Chondrocyte (in vitro differentiated cells): ENCODE results near the gene SLC1A3. TPM values are rescaled to one million over a fixed set of nuclear protein-coding genes. Genes with fewer than 3 reads are reported as not detected.

ENCODE experiments used
- DNase-seq: peaks from one replicate; pipeline ENCODE4 v3.0.0; 2021; ENCODE audit warnings: mixed read lengths, low spot score
- H3K27ac Mint-ChIP-seq: one replicate; pipeline ENCODE4 v1.8.0; 2021; ENCODE audit warnings: mild to moderate bottlenecking, moderate library complexity, mixed read lengths; ENCODE audit not compliant: unreplicated experiment
- H3K27me3 Mint-ChIP-seq: 2 replicates; pipeline ENCODE4 v1.8.0; 2021; ENCODE audit warnings: low read depth, mixed read lengths
- H3K36me3 Mint-ChIP-seq: 2 replicates; pipeline ENCODE4 v1.8.0; 2021; ENCODE audit warnings: low read depth, mixed read lengths
- H3K4me1 Mint-ChIP-seq: 2 replicates; pipeline ENCODE4 v1.8.0; 2021; ENCODE audit warnings: low read depth, mild to moderate bottlenecking, mixed read lengths
- H3K4me3 Mint-ChIP-seq: one replicate; pipeline ENCODE4 v1.8.0; 2021; ENCODE audit warnings: mild to moderate bottlenecking, moderate library complexity, mixed read lengths; ENCODE audit not compliant: unreplicated experiment
- H3K9me3 Mint-ChIP-seq: 2 replicates; pipeline ENCODE4 v1.8.0; 2021; ENCODE audit warnings: low read depth, mixed read lengths
- total RNA-seq: library from RNA; stranded (reverse); gene quantifications from 3 replicates; pipeline ENCODE4 v1.2.1, GENCODE V29; 2021
- TF ChIP-seq, protein P1 (sequence below): fragments of 200-600 bp; sonication (generic); IDR thresholded peaks from 2 replicates; pipeline ENCODE4 v1.5.0; 2021; ENCODE audit warnings: antibody characterized with exemption, mild to moderate bottlenecking, moderate library complexity

SLC1A3 gene
- total RNA-seq, 1 donor from 2014 or later: 1.8 TPM

- H3K36me3 Mint-ChIP-seq: peaks cover 2% of the 10 kb centered on the region
- H3K4me1 Mint-ChIP-seq: peaks cover 12% of the 10 kb centered on the region
- H3K27me3 Mint-ChIP-seq: peaks cover 13% of the 10 kb centered on the region
- H3K4me3 Mint-ChIP-seq: no peak overlapping the region
- DNase-seq: no peak
- TF ChIP-seq, protein P1, sequence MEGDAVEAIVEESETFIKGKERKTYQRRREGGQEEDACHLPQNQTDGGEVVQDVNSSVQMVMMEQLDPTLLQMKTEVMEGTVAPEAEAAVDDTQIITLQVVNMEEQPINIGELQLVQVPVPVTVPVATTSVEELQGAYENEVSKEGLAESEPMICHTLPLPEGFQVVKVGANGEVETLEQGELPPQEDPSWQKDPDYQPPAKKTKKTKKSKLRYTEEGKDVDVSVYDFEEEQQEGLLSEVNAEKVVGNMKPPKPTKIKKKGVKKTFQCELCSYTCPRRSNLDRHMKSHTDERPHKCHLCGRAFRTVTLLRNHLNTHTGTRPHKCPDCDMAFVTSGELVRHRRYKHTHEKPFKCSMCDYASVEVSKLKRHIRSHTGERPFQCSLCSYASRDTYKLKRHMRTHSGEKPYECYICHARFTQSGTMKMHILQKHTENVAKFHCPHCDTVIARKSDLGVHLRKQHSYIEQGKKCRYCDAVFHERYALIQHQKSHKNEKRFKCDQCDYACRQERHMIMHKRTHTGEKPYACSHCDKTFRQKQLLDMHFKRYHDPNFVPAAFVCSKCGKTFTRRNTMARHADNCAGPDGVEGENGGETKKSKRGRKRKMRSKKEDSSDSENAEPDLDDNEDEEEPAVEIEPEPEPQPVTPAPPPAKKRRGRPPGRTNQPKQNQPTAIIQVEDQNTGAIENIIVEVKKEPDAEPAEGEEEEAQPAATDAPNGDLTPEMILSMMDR: no peak
- no peak overlapping the region for H3K27ac Mint-ChIP-seq
- H3K9me3 Mint-ChIP-seq: peaks cover 10% of the 10 kb centered on the region
Measured at GRCh38 chr5:36706662-36707061, 100.3 kb downstream of the SLC1A3 start.

DNA sequence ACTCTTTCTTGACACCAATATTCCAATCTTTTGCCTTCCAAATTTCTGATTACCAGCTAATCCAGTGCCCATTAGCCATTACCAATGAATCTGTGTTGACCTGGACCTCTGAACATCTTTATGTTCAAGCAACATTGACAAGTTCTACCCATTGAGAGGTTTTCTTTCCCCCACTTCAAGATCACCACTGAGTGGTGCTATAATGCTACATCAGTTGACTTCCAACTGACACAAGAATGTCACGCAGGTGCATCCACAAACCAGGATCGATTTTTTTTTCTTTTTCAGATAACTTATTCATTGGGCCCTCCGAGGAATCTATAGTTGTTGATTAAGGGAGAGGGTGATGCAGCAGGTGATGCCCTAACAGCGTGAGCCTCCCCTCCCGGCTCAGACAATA is 102.6 kb downstream of the SLC1A3 start:
- H3K36me3 Mint-ChIP-seq: peaks cover 2% of the 10 kb centered on the region
- H3K9me3 Mint-ChIP-seq: peaks cover 6% of the 10 kb centered on the region
- H3K27ac Mint-ChIP-seq: no peak overlapping the region
- peaks cover 12% of the 10 kb centered on the region for H3K4me1 Mint-ChIP-seq
- peaks cover 14% of the 10 kb centered on the region for H3K27me3 Mint-ChIP-seq
- no peak overlapping the region for H3K4me3 Mint-ChIP-seq
- DNase-seq: no peak
- TF ChIP-seq, protein P1: no peak

- TF ChIP-seq, protein P1: no peak
- Mint-ChIP-seq H3K4me3 (no peak overlapping the region), H3K9me3 (peaks cover 6% of the 10 kb centered on the region), H3K27ac (no peak overlapping the region), H3K36me3 (peaks cover 2% of the 10 kb centered on the region), H3K4me1 (peaks cover 4% of the 10 kb centered on the region), H3K27me3 (peaks cover 14% of the 10 kb centered on the region)
- no peak for DNase-seq
Measured at GRCh38 chr5:36710039-36710438, 103.6 kb downstream of the SLC1A3 start.

- Mint-ChIP-seq H3K4me1 (no peaks in the 10 kb centered on the region), H3K36me3 (peaks cover 2% of the 10 kb centered on the region), H3K27ac (no peak overlapping the region), H3K9me3 (peaks cover 3% of the 10 kb centered on the region), H3K4me3 (no peak overlapping the region), H3K27me3 (peaks cover 19% of the 10 kb centered on the region)
- DNase-seq: no peak
- TF ChIP-seq, protein P1: no peak
Measured at GRCh38 chr5:36712706-36713105, 106.3 kb downstream of the SLC1A3 start.

GRCh38 chr5:36713541-36713940 is 107.1 kb downstream of the SLC1A3 start:
- H3K4me1 Mint-ChIP-seq: no peaks in the 10 kb centered on the region
- H3K9me3 Mint-ChIP-seq: no peaks in the 10 kb centered on the region
- no peak overlapping the region for H3K4me3 Mint-ChIP-seq
- H3K36me3 Mint-ChIP-seq: no peaks in the 10 kb centered on the region
- TF ChIP-seq, protein P1: no peak
- H3K27me3 Mint-ChIP-seq: peaks cover 26% of the 10 kb centered on the region
- no peak overlapping the region for H3K27ac Mint-ChIP-seq
- DNase-seq: no peak
